Stomach (tissue), 9 donors: ENCODE measurements around the gene SINHCAF. TPM values are rescaled to one million over a fixed set of nuclear protein-coding genes. Genes with fewer than 3 reads are reported as not detected.

Experiments
- DNase-seq, 2 donors: peaks; one replicate each; pipeline versions ENCODE4 v3.0.0 to v3.0.0-alpha.2; 2013 to 2019
- H3K27ac ChIP-seq, 5 donors: fragments of 200-600 bp in 4 of 5; sonication (generic) in 4 of 5; one replicate each; pipeline ENCODE4 v1.5.1; 2013 to 2019; ENCODE audit warnings: mild to moderate bottlenecking in 1 of 5, moderate library complexity in 1 of 5
- H3K27me3 ChIP-seq, 3 donors: fragments of 200-600 bp; sonication (generic); one replicate each; pipeline ENCODE4 v1.5.1; 2017 to 2019; ENCODE audit warnings: mixed run types in 1 of 3
- H3K36me3 ChIP-seq, 4 donors: fragments of 200-600 bp; sonication (generic); 1 replicate in 3 of 4; 2 replicates in 1 of 4; pipeline ENCODE4 v1.5.1; 2016 to 2019
- H3K4me1 ChIP-seq, 4 donors: fragments of 200-600 bp; sonication (generic); one replicate each; pipeline ENCODE4 v1.5.1; 2016 to 2019
- H3K4me3 ChIP-seq, 4 donors: fragments of 200-600 bp; sonication (generic) in 3 of 4; one replicate each; pipeline ENCODE4 v1.5.1; 2016 to 2019; ENCODE audit warnings: mild to moderate bottlenecking in 1 of 4
- H3K9me3 ChIP-seq, 4 donors: fragments of 200-600 bp; sonication (generic); one replicate each; pipeline ENCODE4 v1.5.1; 2016 to 2019
- CTCF ChIP-seq, 7 experiments: fragments of 450-650 bp in 4 of 7; fragments of 200-600 bp in 3 of 7; sonication (generic) in 3 of 7; IDR thresholded peaks; one replicate each; pipeline ENCODE4 v1.5.1; 2016 to 2019; ENCODE audit warnings: antibody characterized with exemption in 7 of 7, control low read depth in 2 of 7, mild to moderate bottlenecking in 1 of 7
- EP300 ChIP-seq: sonication (generic); formaldehyde crosslinking; IDR thresholded peaks from one replicate; pipeline ENCODE4 v1.6.1; 2017; ENCODE audit warnings: antibody characterized with exemption
- POLR2A ChIP-seq, 4 donors: fragments of 450-650 bp; IDR thresholded peaks; one replicate each; pipeline ENCODE4 v1.6.1; 2016; ENCODE audit warnings: antibody characterized with exemption in 4 of 4, control low read depth in 2 of 4, mild to moderate bottlenecking in 1 of 4, moderate library complexity in 1 of 4
- POLR2AphosphoS5 ChIP-seq, 3 donors: sonication (generic); formaldehyde crosslinking; IDR thresholded peaks; one replicate each; pipeline ENCODE4 v1.6.1; 2016; ENCODE audit warnings: antibody characterized with exemption in 3 of 3
- WGBS, 5 donors: extraction: QIAGEN DNeasy Blood & Tissue Kit in 3 of 5; methylation state at CpG; one replicate each; pipeline versions ENCODE4 v1.1.5 to v1.1.7; 2013 to 2018; 5-methylcytosine and 5-hydroxymethylcytosine counted together
- intact Hi-C: fragments of 100-400 bp; cut with DNase I; formaldehyde crosslinking; loops from one replicate; pipeline ENCODE4 v1.15.1; 2023; ENCODE audit warnings: low total_unique reads
- polyA plus RNA-seq, 3 donors: library from polyadenylated mRNA; stranded (reverse); fragments of 200-250 nt; gene quantifications; one replicate each; pipeline ENCODE4 v1.2.3, GENCODE V29; 2013
- total RNA-seq, 5 donors: library from RNA; depleted of rRNA; stranded (reverse); fragments of >200 nt; gene quantifications; one replicate each; pipeline versions ENCODE4 v1.1.0 to v1.2.3, GENCODE V29; 2014 to 2016
- donor health status: healthy with polysubstance abuse.
- donor health status: Bipolar disorder and iron deficiency.
- donor health status: healthy.

SINHCAF gene
- total and polyA plus RNA-seq, 8 donors = 17.5 to 93.5 (median 28.2) TPM

- H3K4me1 ChIP-seq = peaks cover 17 to 76% (median 42%) of the 10 kb centered on the region in 4 donors
- 89 to 97% (median 96%) methylated on average over 2 of the region's 2 CpGs for WGBS, 5 donors
- intact Hi-C loops = no loop called here
- TF ChIP-seq POLR2A (IDR thresholded peaks at IDR 0.05) (no peak), CTCF (IDR thresholded peaks at IDR 0.05) (no peak), EP300 (no peak), POLR2AphosphoS5 (IDR thresholded peaks at IDR 0.05) (no peak)
- no peak for DNase-seq
- no peak overlapping the region for H3K4me3 ChIP-seq
- no peaks in the 10 kb centered on the region for H3K36me3 ChIP-seq
- H3K27ac ChIP-seq = peak overlapping the region in 1 of 5 donors; percentile 67
- no peaks in the 10 kb centered on the region for H3K9me3 ChIP-seq
- H3K27me3 ChIP-seq = no peaks in the 10 kb centered on the region
These were observed 7.2 kb downstream of the SINHCAF start for GRCh38 chr12:31318657-31319269.

- Histone ChIP-seq H3K36me3 (no peaks in the 10 kb centered on the region), H3K27me3 (no peaks in the 10 kb centered on the region), H3K27ac (peak overlapping the region in 4 of 5 donors; percentile 31 to 67 (median 40)), H3K9me3 (no peaks in the 10 kb centered on the region), H3K4me1 (peaks cover 17 to 66% (median 38%) of the 10 kb centered on the region in 4 donors), H3K4me3 (peak overlapping the region; percentile 24 to 37 (median 30))
- peak in 1 of 2 donors; percentile 44 for DNase-seq
- intact Hi-C loops = no loop called here
- 10 to 24% (median 17%) methylated on average over 8 of the region's 8 CpGs for WGBS, 5 donors
- TF ChIP-seq CTCF (IDR thresholded peaks at IDR 0.05) = no peak
- no peak for TF ChIP-seq POLR2AphosphoS5 (IDR thresholded peaks at IDR 0.05)
- TF ChIP-seq POLR2A (IDR thresholded peaks at IDR 0.05) = no peak
- no peak for TF ChIP-seq EP300
These were observed 8.2 kb downstream of the SINHCAF start for GRCh38 chr12:31317471-31318395.

- TF ChIP-seq POLR2AphosphoS5 (IDR thresholded peaks at IDR 0.05) (no peak), EP300 (no peak), POLR2A (IDR thresholded peaks at IDR 0.05) (no peak), CTCF (IDR thresholded peaks at IDR 0.05) (no peak)
- DNase-seq = no peak
- peak overlapping the region in 3 of 5 donors; percentile 34 to 67 (median 45) for H3K27ac ChIP-seq
- 33 to 50% (median 40%) methylated on average over 3 of the region's 3 CpGs for WGBS, 5 donors
- peak overlapping the region in 3 of 4 donors; percentile 24 to 37 (median 35) for H3K4me3 ChIP-seq
- no peaks in the 10 kb centered on the region for H3K36me3 ChIP-seq
- H3K9me3 ChIP-seq = no peaks in the 10 kb centered on the region
- intact Hi-C loops = no loop called here
- H3K4me1 ChIP-seq = peaks cover 17 to 58% (median 34%) of the 10 kb centered on the region in 4 donors
- no peaks in the 10 kb centered on the region for H3K27me3 ChIP-seq
These were observed 9.1 kb downstream of the SINHCAF start for GRCh38 chr12:31316891-31317290.

- no peak overlapping the region for H3K27ac ChIP-seq
- no peak for DNase-seq
- TF ChIP-seq POLR2AphosphoS5 (IDR thresholded peaks at IDR 0.05) (no peak), CTCF (IDR thresholded peaks at IDR 0.05) (no peak), POLR2A (IDR thresholded peaks at IDR 0.05) (no peak), EP300 (no peak)
- no peaks in the 10 kb centered on the region for H3K9me3 ChIP-seq
- no peak overlapping the region for H3K4me3 ChIP-seq
- H3K27me3 ChIP-seq = no peaks in the 10 kb centered on the region
- intact Hi-C loops = no loop called here
- 83 to 91% (median 88%) methylated on average over 7 of the region's 7 CpGs for WGBS, 5 donors
- no peaks in the 10 kb centered on the region for H3K36me3 ChIP-seq
- peaks cover 17 to 48% (median 33%) of the 10 kb centered on the region in 4 donors for H3K4me1 ChIP-seq
These were observed 10.0 kb downstream of the SINHCAF start for GRCh38 chr12:31315784-31316465.
